ENCODE measurements around the gene RPH3AL. TPM values are rescaled to one million over a fixed set of nuclear protein-coding genes. Genes with fewer than 3 reads are reported as not detected.

Gene RPH3AL
- total RNA-seq, 1 experiment from 2014 or later: 22.0 TPM

GRCh38 chr17:336110-337021 lies 16.2 kb downstream of the RPH3AL start:
- DNase-seq (ENCODE audit: low read depth): no peak

DNA sequence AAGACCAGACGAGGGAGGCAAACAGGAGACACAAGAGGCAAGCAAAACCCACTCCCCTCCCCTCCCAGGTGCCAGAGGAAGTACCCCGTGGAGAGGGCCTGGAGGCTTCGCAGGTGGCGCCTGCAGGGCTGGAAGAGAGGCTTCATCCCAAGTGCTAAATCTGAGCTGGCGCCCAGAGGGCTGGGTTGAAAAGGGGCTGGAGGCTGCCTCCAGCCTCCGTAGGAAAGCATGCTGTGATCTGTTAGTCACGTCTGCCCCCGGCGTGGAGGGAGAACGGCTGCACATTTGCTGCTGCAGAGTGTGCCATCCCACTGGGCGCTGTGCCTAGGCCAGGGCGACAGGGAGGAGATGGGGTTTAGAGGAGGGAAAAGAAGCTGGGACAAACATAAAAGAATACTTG lies 16.9 kb downstream of the RPH3AL start:
- no peak for DNase-seq (ENCODE audit: low read depth)

DNA sequence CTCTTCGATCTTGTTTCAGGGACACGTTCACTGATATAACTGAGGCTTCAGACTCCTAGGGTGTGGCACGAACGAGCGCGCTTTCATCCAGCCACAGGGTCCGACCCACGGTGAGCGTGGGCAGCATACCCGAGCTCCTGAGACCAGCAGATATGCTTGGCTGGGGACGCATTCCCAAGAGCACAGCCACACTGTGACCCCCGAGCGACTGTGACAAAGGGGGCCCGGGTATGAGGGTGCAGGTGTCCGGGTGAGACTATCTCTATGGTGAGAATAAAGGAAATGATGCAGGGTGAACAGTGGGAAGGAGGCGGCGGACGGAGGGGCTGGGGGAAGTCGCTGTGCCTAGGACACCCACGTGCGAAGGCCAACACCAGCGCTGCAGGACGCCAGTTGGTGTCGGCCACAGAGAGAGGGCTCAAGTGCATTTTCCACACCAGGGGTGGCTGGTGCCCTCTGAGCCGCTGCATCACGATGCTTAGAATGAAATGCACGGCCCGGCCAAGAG lies 17.6 kb downstream of the RPH3AL start:
- DNase-seq (ENCODE audit: low read depth): no peak

DNA sequence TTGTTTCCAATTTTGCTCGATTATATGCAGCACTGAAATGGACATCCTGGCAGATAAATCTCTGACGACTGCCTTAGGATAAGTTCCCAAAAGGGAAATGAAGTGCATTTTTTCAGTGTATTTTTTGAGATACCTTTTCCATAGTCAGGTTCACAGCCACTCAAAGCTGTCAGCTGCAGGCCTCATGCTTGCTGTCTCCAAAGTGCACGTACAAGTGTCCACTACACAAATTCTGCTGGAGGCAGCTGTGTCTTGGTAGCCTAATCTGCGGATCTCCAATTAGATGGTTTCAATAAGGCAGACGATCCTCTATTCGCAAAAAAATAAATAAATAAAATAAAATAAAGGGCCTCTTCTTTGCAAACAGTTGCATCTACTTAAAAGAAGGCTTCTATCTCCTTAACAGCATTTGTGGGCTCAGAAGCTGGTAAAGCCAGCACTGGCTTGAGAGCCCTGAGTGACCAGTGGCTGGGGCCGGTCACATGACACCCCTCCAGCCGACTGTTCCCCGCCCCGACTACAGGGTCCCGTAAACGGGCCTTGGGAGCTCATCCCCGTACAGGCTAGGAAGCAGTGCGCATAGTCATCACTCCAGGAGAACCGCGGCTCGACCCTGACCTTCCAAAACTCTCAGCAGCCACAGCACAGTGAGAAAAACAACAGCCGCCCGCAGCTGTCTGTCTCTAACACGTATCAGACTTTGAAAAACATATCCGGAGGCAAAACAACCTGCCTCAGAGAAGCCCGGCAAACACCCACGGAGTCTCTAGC lies 18.8 kb downstream of the RPH3AL start:
- peak; percentile 90 for DNase-seq (ENCODE audit: low read depth)

DNA sequence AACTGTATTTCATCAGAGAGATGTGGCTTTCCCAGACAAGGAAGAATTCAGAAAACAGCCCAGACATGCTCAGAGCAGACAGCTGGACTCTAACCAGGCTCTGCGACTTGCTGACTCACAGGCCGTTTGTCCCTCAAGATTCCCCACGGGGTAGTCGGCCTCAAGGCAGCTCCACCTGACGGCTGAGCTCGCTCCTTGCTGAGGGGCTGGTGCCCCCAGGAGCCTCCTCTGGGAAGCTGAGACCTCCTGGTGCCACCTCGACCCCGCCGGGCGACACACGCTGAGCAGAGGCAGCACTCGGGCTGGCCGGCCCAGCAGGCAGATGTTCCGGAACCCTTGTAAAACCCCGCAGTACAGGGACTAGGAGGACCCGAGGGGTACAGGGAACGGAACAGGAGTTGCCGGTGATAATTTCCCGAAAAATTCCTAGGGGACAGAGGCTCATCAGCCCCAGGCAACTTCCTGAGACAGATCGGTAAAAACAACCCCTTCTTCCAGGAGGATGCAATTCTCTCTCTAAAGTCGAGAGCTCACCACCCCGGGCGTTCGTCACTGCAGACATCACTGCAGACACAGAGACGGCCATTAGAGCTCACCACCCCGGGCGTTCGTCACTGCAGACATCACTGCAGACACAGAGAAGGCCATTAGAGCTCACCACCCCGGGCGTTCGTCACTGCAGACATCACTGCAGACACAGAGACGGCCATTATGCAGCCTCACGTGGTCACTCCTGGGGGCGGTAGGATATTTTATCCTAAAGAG lies 19.9 kb downstream of the RPH3AL start:
- peak; percentile 87 for DNase-seq (ENCODE audit: low read depth)

- DNase-seq (ENCODE audit: low read depth): no peak
These were observed 20.6 kb downstream of the RPH3AL start for GRCh38 chr17:332023-332422.

DNA sequence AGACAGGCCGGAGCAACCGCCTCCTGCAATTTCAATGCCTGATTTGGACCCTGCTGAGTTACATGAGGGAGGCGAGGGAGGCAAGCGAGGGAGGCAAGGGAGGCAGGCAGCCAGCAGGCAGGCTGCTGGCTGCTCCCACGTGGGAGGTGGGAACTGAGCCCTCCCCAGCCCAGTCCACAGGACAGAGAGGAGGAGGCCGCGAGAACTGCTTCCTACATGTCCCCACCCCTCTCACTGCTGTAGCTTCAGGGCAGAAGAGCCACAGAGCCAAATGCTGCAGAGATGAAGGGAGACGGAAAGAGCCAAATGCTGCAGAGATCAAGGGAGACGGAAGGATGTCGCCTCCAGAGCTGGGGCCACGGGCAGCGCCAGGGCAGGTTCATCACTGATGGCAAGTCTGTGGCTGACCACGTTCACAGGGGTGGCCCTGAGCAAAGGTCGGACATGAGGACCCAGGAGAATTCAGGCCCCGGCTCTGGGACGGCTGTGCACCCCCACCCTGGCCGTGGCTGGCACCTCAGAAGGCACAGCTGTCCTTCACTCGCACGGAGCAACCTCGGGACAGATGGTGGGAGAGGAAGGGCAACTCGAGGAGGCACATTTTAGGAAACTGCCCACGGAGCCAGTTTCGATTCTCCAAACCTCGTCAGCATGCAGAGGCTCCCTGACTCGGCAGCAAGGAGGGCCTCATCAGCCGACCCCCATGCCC lies 21.5 kb downstream of the RPH3AL start:
- peak; percentile 78 for DNase-seq (ENCODE audit: low read depth)

- no peak for DNase-seq (ENCODE audit: low read depth)
These were observed 22.7 kb downstream of the RPH3AL start for GRCh38 chr17:329784-330420.

DNA sequence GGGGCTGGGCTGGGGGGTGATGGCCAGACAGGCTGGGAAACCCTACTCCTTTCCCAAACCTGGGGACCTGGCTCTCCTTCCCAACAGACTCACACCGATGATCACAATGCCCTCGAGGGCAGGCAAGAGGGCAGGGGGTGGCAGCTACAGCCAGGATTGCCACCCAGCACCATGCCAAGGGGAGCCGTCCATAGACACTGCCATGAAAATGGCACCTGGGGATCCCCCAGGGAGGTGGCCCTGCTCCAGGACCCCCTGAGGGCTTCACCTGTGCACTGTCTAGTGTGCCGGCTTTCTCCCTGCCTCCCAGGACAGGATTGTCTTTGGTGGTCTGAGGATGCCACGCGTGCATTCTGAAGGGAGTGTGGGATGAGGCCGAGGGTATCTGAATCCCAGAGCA lies 24.6 kb downstream of the RPH3AL start:
- DNase-seq (ENCODE audit: low read depth): no peak

DNA sequence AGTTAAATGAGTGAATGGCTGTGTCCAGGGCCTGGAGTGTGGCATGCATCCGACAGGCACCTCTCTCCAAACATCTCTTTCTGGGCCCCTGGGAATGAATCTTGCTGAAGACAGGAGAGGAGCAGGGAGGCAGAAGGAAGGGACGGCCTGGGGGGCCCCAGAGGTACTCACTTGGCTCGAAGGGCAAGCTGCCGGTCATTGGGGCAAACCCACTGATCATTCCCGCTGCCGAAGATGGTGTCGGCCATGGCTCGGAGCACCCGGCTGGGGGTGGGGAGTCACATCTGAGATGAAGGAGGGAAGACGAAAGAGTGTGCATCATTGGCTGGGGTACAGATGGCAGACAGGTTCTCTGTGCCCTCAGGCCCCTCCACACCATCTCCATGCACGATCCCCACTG lies 25.3 kb downstream of the RPH3AL start:
- DNase-seq (ENCODE audit: low read depth): no peak

DNA sequence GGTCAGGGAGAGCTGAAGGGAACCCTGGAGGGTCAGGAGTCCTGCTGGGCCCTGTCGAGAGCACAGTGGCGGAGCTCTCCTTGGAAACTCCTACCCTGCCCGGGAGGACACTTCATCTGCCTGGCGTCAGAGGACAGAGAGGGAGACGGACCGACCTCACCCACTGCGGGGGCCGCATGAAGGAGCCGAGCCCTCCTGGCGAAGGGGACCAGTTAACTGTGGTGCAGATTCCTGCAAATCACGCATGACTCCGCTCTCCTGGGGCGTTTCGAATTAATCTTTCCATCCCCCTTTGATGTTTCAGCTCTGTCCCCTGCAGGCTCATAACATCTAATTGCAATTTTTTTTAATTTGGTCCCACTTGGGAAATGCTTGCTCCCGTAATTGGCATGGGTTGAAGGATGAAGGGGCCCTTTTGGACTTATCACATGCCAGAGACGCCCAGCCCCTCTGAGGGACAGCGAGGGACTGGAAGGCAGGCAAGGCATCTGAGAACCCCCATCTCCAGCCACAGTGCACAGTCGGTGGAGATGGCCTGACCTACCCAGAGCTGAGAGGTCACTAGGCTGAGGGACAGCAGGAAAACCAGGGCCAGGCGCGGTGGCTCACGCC lies 26.5 kb downstream of the RPH3AL start:
- DNase-seq (ENCODE audit: low read depth): no peak

- no peak for DNase-seq (ENCODE audit: low read depth)
These were observed 27.2 kb downstream of the RPH3AL start for GRCh38 chr17:325270-326009.

DNA sequence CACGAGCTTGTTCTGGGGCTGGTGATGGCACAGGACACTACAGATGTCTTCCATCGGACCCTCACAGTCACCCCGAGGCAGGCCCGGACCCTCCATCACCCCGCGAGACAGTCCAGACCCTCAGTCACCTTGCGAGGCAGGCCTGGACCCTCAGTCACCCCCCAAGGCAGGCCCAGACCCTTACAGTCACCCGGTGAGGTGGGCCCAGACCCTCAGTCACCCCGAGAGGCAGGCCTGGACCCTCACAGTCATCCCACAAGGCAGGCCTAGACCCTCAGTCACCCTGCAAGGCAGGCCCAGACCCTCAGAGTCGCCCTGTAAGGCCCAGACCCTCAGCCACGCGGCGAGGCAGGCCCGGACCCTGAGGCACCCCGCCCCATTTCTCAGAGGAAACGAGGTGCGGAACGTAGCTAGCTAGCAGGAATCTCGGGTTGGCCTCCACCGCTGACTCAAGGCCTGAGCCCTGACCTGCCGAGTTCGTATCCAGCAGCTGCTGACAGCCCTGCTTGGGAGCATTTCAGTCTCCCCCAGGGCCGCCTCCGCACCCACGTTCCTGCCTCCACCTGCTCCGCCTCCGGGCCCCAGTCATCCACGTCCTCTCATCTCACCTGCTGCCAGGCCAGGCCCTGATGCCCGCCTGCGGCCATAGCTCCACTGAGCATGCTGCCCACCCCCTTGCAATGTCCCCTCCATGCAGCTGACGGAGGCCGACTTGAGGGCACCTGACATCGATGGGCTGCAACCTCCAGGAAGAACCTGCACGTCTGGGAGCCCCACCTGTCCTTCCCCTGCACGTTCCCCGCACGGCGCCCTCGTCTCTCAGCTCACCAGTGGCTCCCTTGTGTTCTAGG lies 28.7 kb downstream of the RPH3AL start:
- no peak for DNase-seq (ENCODE audit: low read depth)

GRCh38 chr17:323181-323580 lies 29.4 kb downstream of the RPH3AL start:
- no peak for DNase-seq (ENCODE audit: low read depth)

GRCh38 chr17:322006-322780 lies 30.4 kb downstream of the RPH3AL start:
- DNase-seq (ENCODE audit: low read depth): no peak

- DNase-seq (ENCODE audit: low read depth): no peak
These were observed 31.1 kb downstream of the RPH3AL start for GRCh38 chr17:321386-321941.

DNA sequence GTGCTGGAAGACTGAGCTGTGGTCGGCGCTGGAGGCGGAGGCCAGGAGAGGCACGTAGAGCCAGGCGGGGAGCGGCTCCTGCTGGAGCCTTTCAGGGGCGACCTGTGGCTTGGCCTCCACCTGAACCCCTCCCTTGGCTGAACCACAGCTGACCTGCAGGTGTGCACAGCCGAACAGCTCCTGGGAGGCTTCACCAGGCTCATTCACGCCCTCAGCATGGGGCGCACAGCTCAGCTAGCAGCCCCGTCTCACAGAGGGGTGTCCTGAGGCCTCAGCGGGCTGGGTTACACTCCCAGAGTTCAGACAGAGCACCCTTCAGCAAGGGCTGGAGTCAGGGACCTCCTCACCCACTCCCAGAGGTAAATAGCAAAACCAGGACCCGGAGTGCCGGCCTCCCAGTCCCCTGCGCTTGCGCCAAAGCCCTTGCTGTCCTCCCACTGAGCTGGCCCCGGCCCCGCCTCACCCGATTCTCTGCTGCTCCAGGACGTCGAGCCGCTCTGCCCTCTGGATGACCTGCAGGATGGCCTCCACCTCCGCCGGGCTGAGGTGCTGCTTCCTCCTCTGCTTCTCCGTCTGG lies 31.7 kb downstream of the RPH3AL start:
- no peak for DNase-seq (ENCODE audit: low read depth)
